Activated CD4-positive, alpha-beta T cell treated with anti-CD3 and anti-CD28 coated beads, Interleukin-2, Interleukin-4, amounts not matched to agents 100 ng/mL and 50 ng/mL, durations not matched to agents 16 hours and 8 hours (primary cell): ENCODE data around the gene DNLZ.
"Not testable (repeated sequence)": the region's sequence is repeated elsewhere in the genome, so short reads cannot be mapped to it uniquely, and the experiment has no call there.

ENCODE experiments used
- DNase-seq: peaks from one replicate; pipeline ENCODE4 v3.0.0-alpha.2; 2020; ENCODE audit warnings: low spot score

DNLZ gene

DNA sequence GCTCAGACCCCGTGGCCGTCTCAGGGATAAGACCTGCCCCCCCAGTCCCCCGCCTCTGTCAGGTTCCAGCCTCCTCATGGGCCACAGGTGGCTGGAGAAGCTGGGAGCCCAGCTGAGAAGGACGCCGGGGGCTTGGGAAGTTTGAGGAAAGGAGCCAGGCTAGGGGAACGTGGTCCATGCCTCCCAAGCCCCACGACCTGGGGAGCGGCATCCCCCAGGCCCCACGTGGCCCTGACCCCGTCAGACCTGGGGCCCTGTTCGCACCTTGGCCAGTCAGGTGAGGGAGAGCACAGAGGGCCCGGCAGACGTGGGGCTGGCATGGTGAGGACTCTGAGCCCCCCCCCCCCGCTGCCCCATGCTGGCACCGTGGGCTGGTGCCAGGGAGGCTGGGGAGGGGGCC is 32.5 kb downstream of the DNLZ start:
- no peak for DNase-seq

DNA sequence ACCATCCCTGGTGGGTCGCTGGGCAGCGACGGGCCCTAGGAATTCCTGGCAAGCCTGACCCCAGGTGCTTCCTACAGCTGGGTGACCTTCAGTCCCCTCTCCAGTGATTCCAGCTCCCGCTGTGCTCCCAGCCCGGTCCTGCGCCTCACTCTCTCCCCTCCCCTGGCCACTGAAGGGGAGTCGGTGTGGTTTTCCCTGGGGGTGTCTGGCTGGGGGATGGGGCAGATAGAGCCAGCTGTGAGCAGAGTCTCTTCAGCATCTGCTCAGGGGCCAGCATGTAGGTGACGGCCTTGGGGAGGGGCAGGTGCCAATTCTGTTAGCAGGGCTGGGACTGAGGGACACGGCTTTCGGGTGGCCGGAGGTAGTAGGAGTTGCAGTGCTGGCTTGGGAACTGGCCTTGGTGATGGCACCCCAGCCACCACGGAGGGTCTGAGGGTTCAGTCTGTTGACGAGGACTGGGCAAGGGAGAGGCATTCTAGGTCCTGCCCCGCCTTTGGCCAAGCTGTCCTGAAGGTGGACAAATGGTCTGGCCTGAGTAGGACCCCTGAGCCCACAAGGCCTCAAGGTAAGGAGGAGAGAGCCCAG is 33.0 kb downstream of the DNLZ start:
- no peak for DNase-seq

DNA sequence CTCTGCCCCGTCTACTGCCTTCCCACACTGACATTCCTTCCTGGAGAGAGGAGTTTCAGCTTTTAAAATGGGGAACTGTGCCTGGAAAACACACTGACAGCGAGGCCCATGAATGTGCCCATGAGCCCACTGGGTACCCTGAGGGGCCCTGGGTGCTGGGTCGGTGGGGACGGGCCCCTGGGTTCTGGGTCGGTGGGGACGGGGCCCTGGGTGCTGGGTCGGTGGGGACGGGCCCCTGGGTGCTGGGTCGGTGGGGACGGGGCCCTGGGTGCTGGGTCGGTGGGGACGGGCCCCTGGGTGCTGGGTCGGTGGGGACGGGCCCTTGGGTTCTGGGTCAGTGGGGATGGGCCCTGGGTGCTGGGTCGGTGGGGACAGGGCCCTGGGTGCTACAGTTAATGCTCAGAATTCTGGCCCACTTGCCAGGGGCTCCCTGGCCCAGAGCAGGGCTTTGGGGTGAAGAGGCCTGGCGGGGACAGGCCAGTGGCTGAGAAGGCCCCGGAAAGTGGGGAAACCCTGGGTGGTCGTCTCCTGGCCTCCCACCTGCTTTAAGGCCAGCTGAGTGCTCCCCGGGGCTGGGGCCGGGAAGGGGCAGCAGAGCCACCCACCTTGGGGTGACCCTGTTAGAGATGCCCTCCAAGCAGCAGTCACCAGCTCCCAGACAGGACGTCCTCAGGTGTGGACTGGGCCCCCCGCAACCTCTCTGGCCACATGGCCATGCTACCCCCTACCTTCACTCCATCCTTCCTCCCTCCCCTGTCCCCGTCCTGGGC is 33.7 kb downstream of the DNLZ start:
- no peak for DNase-seq

DNA sequence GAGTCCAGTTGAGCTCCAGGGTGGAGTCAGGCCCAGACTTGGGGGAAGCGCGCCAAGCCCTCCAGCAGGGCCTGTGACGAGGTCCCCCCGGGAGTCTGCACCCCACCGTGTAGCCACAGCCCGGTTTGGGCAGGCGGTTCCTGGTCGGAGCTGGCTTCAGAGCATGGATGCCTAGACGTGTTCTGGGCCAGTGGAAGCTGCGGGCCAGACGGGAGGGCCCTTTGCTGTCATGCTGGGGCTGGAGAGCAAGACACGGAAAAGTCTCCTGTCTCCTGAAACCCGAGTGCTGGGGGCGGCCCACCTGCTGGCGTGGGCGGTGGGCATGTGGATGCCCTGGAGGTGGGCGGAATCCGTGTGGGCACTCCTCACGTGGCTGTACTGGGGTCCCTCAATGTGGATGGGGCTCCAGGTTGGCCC is 34.3 kb downstream of the DNLZ start:
- no peak for DNase-seq

DNA sequence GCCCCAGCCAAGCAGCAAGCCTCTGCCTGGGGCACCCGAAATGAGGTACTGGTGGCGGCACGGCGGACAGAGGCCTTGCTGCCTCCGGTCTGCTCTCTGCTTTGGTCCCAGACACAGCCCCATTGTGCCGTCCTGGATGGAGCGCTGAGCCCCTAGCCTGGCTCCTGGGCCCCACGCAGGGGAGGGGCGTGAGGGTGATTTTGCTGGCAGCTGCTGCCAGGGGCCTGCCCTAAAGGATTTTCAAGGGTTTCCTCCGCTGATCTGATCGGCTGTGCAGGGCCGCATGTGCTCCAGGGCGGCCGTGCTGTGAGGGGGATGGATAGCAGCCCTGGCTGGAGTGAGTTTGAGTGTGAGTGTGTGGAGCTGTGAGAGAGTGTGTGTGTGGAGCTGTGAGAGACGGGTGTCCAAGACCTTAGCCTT is 34.9 kb downstream of the DNLZ start:
- DNase-seq: no peak

DNA sequence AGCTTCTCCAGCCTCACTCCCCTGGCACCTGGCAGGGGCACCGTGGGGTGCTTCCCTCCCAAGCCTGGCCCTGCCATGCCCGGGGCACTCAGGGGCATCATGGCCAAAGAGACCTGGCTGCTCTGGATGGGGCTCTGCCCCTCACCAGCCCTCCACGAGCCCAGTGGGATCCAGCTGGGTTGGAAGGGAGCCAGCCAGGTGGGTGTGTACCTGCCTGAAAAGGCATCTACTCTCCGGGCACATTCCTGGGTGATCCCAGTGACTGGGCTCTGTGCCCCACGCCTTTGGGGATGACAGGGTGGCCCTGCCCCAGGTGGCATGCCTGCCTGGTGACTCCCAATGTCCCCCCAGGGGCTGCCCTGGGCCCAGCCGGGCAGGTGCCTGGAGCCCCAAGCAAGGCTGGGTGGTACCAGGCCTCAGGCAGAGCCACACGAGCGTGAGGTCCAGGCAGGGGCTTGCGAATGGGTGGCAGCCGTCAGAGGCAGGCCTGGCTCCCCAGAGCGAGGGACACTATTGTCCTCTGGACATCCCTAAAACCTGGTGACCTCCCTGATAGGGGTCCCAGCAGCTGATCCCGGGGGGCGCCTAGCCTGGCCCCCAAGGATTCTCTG is 35.4 kb downstream of the DNLZ start:
- no peak for DNase-seq

DNA sequence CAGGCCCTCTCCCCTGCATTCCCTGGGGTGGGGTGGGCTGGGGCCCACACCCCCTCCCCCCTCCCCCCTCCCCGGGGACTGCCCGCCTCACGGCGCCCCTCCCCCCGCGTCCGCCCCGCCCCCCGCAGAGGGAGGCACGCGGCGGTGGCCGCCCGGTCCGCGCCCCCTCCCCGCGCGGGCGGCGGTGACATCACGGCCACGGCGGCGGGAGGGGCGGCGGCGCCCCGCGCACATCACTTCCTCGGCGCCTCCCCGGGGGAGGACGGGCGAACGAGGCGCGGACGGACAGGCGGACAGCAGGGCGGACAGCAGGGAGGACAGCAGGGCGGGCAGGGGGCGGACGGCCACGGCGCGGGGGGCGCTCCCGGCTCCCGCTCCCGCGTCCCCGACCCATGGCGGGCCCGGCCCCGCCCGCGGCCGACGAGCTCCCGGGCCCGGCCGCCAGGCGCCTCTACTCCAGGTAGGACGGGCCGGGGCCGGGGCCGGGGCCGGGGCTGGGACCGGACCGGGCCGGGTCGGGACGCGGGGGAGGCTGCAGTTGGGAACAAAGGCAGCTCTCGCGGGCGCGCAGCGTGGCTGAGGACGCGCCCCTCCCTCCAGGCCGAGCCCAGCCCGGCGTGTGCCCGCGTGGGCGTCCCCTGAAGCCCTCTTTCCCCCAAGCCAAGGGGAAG is 36.1 kb downstream of the DNLZ start, which contains the start of gene GPSM1:
TSS of gene GPSM1 (plus strand) at position 236 of the 671 bp plus-strand sequence. CDS start at position 393, 157 bp downstream.
- no peak for DNase-seq

DNA sequence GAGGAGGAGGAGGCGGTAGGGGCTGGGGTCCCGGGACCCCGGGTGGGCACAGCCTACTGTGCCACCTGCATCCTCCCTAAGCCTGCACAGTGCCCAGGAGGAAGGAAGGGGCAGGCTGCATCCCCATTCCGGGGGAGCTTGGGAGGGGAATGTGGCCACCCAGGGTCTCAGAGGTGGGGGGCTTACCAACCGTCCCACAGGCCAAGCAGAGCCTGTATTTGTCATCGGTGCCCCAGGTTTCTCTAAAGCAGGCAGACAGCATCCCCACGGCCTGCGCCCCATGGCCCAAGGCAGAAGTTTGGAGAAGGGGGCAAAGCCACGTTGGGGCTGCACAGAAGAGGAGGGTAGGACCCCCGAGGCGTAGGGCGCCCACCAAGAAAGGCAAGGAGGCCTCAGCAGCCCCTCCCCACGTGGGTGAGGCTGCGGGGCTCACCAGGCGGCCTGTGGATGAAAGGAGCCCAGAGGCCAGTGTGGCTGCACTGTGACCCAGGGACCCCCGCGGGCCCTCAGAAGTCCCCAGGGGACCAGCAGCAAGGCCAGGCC is 36.7 kb downstream of the DNLZ start:
- DNase-seq: no peak

DNA sequence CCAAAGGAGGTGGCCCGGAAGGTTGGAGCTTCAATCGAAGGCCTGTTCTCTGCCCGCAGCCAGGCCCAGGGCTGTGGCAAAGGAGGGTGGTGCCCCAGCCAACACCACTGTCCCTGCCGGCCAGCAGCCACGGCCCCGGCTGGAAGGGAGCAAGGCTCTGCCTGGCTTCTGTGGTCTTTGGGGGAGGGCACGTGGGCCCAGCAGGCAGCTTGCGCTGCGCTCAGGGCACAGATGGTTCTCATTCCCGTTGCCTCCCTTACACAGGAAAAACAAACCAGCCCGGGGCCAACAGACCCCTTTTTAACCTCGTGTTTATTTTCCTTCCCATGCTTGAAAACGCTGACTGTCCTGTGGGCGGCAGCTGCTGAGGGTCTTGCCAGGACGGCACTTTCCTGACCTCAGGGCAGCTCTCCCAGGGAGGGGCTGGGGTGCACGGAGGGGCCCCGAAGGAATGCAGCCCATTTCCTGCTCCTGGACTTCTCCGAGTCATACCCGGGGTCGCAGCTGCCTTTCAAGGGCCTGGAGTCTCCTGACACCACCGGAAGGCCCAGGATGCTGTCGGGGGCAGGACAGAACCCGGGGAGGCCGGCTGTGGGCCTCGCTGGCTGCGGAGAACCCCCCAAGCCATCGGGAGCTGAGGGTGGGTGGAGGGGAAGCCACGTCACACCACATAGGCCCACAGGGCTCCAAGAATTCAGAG is 37.3 kb downstream of the DNLZ start:
- DNase-seq: no peak

DNA sequence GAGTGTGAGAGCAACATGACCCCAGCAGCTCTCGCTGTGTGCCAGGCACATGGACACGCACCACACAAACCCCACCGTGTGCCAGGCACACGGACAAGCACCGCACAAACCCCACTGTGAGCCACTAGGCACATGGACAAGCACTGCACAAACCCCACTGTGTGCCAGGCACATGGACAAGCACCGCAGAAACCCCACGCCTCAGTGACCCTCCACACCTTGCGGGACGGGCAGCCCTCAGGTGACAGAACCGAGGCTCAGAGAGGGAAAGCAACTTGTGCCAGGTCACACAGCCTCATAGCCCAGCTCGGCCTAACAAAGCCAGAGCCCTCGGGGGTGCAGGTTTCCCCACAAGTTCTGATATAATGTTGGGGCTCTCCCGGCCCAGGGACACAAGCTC is 38.2 kb downstream of the DNLZ start:
- no peak for DNase-seq

DNA sequence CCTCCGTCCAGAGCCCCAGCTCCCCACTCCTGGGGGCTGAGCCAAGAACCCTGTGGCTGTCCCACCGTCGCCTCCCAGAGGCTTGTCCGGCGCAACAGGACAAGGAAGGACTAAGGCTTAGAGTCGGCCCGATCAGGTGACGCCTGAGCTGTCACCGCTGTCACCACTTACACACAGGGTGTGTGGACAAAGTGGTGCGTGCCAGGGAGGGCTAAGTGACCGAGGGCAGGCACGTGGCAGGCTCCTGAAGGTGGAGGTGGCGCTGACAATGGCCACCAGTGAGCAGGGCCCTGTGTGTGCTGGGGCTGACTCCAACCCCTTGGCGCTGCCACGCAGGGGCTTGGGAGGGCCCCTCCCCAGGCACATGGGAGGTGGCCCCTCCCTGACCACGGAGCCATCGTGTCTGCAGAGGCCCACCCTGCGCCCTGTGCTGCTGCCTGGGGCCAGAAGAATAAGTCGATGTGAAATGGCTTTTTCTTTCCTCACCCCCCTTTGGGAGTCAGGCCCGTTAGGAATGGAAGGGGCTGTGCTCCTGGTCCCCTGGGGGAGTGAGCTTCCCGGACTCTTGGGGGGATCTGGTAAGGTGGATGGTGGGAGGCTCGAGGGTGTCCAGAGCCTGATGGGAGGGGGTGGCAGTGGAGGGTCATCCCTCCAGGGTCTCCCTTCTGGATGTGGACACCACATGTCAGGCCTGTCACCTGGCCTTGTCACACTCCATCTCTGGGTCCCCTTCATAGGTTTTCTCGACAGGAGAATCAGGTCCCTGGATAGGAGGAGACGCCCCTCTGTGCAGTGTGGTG is 38.8 kb downstream of the DNLZ start:
- no peak for DNase-seq

DNA sequence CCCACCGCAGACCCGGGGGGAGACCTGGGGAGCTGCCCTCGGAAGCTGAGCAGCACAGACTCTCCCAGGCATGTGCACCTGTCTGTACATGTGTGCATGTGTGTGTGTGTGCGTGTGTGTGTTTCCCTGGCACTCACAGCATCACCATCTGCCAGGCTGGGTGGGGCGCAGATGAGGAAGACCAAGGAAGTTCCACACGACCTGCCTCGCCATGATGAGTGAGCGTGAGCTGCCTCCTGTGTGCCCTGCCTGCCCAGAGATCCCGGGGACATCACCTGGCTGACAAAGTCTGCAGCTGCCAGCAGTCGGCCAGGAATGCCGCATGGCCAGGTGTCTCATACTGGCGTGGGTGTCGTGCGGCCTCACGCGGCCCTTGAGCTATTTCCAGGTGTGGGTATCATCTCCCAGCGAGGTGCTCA is 40.2 kb downstream of the DNLZ start:
- DNase-seq: no peak

DNA sequence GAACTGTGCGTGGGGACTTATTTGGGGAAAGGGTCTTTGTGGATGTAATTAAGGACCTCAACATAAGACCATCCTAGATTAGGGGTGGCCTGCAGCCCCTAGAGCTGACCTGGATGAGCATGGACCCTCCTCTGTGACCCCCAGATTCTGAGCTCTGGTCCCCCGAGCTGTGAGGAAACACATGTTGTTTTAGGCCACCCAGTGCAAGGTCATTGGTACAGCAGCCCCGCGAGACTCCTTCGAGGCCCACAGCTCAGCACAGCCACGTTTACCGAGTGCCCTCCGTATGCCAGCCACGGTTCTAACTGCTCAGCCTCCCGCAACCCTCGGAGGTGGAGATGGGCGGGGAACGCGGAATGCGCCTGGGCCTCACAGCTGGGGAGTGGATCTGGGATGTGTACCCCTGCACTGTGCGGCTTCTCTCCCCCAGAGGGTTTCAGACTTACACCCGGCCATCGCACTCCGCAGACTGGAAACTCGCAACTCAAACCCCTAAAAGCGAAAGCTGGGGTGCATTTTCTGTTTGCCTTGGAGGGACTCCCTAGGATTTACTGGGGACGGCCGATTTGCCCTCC is 40.7 kb downstream of the DNLZ start:
- DNase-seq: no peak

DNA sequence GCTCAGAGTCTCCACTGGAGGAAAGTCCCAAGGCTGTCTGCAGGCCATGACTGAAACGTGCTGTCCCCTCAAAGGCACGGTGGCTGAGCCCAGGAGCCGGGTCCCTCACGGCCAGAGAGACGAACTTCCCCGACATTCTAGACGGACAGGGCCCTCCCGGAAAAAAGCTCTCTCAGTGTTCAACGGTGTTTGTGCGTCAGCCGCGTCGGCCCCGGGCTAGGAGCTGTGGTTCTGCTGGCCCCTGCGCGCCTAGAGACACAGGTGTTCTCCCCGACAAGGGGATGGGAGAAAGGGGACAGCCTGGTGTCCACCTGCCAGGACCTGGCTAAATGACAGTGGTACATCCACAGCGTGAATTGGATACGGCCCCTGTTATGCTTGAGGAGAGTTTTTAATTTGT is 42.0 kb downstream of the DNLZ start:
- no peak for DNase-seq

DNA sequence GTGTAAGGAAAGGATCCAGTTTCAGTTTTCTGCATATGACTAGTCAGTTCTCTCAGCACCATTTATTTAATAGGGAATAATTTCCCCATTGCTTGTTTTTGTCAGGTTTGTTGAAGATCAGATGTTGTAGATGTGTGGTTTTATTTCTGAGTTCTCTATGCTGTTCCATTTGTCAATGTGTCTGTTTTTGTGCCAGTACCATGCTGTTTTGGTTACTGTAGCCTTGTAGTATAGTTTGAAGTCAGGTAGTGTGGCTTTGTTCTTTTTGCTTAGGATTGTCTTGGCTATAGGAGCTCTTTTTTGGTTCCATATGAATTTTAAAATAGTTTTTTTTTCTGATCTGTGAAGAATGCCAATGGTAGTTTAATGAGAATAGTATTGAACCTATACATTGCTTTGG is 42.6 kb downstream of the DNLZ start:
- not testable (repeated sequence) for DNase-seq

DNA sequence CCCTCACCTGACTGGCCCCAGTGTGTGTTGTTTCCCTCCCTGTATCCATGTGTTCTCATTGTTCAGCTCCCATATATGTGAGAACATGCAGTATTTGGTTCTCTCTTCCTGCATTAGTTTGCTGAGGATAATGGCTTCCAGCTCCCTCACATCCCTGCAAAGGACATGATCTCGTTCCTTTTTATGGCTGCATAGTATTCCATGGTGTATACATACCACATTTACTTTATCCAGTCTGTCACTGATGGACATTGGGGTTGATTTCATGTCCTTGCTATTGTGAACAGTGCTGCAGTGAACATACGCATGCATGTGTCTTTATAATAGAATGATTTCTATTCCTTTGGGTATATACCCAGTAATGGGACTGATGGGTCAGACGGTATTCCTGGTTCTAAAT is 43.6 kb downstream of the DNLZ start:
- DNase-seq: not testable (repeated sequence)

DNA sequence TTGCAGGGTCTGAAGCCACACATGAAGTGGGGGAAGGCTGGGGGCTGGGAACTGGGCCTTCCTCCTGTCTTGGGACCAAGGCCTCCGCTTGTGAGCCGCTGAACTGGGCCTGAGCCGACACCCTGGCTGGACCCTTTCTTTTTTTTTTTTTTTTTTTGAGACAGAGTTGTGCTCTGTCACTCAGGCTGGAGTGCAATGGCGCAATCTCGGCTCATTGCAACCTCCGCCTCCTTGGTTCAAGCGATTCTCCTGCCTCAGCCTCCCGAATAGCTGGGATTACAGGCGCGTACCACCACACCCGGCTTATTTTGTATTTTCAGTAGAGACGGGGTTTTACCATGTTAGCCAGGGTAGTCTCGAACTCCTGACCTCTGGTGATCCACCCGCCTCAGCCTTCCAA is 44.3 kb downstream of the DNLZ start:
- DNase-seq: not testable (repeated sequence)

DNA sequence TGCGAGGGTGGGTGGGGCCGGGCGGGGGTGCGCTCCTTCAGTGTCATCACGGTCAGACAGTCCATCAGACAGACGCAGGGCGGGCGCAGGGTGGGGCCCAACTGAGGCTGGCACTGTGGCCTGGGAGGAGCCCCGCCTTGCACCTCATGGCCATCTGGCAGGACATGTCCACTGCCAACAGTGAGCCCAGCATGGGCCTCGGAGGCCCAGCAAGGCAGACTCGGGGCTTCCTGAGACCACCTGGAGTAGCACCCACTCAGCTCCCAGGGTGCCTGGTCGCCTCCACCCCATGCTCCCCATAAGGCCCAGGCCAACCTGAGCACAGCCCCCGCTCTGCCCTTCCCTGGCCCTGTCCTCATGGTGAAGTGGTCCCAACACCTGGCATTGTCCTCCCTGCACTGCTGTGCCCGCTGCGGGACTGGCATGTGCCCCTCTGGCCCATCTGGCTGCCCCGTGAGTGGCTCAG is 44.7 kb downstream of the DNLZ start:
- DNase-seq: no peak

DNA sequence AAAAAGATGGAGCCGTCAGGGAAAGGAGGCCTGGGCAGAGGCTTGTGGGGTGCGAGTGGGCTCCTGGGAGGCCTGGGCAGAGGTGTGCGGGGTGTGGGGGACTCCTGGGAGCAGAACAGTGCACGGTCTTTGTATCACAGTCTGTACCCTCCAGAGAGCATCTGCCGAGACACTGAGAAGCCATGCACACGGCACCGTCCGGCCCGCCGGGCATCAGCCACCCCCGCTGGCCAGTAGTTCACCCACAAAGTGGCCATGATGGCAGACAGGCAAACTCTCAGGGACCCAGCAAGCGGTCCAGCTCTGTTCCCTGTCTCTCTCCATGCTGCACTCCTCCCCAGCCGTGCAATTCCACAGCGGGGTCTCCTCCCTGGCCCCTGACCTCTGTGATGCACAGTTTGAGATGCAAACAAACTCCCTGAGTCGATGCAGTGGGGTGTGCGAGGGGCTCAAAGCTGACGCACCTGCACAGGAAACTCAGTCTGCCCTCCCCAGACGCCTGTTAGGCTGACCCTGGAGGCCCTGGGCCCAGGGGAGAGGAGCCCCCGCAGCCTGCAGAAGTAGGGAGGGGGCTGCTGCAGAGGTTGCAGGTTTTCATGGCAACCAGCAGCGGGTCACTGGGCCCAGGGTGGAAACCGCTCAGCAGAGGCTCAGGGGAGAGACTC is 45.3 kb downstream of the DNLZ start:
- DNase-seq: no peak

DNA sequence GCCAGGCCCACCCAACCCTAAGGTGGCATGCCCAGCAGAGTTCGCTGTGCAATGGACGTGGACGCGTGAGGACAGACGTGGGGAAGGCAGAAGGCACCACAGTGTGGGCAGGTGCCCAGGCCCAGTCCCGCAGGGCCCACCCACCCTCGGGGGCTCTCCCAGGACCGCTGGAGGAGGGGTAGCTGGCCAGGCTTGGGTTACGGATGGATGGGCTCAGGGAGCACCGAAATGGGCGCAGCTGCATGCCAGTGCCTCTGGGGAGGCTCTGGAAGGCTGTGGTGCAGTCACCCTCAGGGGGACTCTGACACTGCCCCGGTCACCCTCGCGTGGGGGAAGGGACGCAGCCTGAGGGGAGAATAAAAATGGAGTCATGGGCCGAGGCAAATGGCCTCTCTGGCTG is 45.8 kb downstream of the DNLZ start:
- no peak for DNase-seq
